HG02885 (cell line): ENCODE results near the gene DPEP2NB.

Source experiments
- ATAC-seq: cut with Tn5 transposase; IDR thresholded peaks from one replicate; pipeline ENCODE4 v1.9.1; 2021; ENCODE audit warnings: mild to moderate bottlenecking; ENCODE audit not compliant: unreplicated experiment, poor library complexity

The DPEP2NB gene

DNA sequence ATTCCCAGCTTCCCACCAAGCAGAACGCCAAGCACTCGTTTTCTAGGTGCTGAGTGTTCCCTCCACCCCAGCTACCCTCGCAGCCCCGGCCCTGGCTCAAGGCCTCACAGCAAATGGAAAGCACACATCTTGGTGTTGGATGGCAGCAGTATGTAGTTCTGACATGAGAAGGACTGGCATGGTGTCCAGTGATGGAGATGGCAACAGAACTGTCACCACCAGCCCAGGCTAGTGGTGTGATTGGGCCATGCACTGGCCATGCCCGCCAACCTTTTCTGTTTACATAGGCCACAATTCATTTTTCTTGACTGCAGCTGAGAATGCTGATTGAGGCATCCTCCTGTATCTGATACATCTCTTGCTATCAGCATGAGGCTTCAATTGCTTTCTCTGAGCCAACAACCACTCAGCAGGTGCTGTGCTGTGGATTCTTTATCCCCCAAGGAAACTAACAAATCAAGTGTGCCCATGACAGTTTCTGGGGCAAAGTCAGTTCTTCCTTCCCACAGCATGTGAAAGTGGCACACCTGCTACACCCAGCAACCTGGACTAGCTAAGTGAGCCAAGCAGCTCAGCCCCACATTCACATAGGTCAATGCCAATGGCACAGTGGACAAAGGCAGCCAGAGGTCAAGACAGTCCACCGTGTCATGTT, 51.1 kb downstream of the DPEP2NB start:
- ATAC-seq: no peak

DNA sequence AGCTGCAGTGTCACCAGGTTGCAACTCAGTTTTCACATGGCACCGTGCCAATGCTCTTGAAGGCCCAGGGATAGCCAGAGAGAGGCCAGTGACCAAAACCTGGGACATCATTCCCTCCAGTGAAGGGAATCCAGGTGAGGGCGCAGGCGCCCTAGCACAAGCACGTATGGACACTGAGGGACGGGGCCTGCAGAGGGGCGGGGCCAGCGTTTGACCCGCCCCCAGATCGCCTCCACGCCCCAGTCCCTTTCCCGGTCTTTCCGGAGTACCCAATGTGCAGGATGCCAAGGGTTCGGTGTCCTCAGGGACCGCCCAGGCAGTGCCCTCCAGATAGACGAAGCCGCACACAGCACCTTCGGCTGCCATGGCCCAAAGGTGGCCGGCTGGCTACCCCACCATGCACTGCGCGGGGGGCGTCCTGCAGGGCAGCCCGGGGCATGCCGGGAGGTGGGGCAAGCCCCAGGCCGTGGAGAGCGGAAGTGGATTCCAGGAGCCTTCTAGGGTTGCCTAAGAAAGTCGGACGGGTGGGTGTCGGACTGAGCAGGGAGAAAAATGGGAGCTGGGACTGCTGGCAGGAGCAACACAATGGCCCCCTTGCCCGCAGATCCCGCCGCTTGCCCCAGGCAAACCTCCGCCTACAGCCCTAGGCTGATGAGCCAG, 51.9 kb downstream of the DPEP2NB start:
- ATAC-seq: no peak
